ENCODE results near the gene HSD17B2.
"Not testable (repeated sequence)": the region's sequence is repeated elsewhere in the genome, so short reads cannot be mapped to it uniquely, and the experiment has no call there.

Gene HSD17B2

DNA sequence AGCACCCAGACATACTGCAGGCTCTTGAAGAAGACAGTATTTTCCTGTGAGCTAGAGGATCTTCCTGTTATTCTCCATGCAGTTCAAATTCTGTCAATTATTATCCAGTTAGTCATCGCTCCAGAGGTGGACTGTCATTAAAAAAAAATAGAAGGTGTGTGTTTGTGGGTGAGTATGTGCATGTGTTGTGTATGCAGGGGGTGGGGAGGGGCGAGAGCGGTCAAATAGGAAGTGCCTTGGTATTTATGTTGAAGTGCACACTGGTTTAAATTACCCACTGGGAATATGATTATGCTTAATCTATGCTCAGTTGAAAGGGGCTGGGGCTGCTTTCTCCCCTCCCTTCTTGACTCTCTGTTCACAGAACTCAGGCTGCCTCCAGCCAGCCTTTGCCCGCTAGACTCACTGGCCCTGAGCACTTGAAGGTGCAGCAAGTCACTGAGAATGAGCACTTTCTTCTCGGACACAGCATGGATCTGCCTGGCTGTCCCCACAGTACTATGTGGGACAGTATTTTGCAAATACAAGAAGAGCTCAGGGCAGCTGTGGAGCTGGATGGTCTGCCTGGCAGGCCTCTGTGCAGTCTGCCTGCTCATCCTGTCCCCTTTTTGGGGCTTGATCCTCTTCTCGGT lies at the start of gene HSD17B2:
Gene HSD17B2 (plus strand): TSS at position 273 of the 632 bp plus-strand sequence. CDS start 172 bp downstream, at position 445.
- no peak for DNase-seq

DNA sequence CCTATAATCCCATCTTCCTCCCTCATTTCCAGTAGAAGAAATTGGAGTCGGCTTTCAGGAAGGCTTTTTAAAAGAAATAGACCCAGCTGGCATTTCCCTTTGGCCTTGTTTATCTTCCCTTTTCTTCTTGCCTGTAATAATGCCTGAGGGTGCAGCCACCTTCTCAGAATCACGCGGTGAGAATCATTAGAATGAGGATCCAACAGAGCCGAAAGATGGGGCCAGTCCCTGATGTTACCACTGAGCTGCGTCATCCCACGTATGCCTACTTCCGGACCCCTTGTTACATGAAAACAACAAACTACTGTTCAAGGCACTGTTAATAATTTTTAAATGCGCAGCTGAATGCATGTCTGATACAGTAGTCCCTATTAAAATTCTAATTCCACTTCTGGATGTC lies 47.9 kb upstream of the HSD17B2 start:
- DNase-seq, result no peak

GRCh38 chr16:81987706-81988105 lies 47.3 kb upstream of the HSD17B2 start:
- no peak for DNase-seq

GRCh38 chr16:81992859-81993258 lies 42.2 kb upstream of the HSD17B2 start:
- DNase-seq, result no peak

GRCh38 chr16:81994485-81994884 lies 40.6 kb upstream of the HSD17B2 start:
- no peak for DNase-seq

- DNase-seq, result no peak
Observed at GRCh38 chr16:81995651-81996050, 39.4 kb upstream of the HSD17B2 start.

- no peak for DNase-seq
Observed at GRCh38 chr16:81996664-81997509, 38.2 kb upstream of the HSD17B2 start.

DNA sequence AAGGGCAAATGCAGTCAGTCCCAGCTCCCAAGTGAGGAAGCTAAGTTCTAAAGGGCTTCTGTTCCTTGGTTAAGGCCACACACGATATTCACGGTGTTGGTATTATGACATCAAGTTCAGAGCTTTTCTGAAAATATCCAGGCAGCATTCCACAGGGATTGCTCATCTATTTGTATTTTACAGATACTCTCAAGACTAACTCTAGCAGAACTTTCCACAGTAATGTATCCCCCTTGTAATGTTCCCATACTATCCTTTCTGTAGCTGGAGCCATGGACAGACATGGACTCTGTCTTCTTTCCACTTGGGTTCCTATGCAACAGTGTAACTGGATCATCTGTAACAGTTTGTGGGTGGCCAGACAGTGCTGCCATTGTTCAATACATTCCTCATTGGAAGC lies 37.3 kb upstream of the HSD17B2 start:
- DNase-seq, result no peak

GRCh38 chr16:82002831-82003230 lies 32.2 kb upstream of the HSD17B2 start:
- no peak for DNase-seq

DNA sequence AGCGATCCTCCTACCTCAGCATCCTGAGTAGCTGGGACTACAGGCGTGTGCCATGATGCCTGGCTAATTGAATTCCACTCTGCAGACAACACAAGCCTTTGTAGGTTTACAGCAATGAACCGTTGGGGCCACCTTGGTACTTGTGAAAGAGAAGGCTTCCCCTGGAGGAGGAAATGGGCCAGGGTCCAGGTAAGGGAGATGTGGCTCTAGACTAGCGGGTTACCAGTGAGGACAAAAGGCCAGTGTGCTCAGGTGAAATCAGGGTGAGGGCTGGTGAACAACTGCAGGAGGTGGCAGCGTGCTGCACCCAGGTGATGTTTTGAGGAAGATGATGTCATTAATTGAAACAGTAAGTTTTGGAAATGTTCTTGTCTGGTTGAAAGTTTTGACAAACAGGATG lies 30.5 kb upstream of the HSD17B2 start:
- DNase-seq, result no peak

- no peak for DNase-seq
Observed at GRCh38 chr16:82005027-82005830, 29.8 kb upstream of the HSD17B2 start.

- DNase-seq, result no peak
Observed at GRCh38 chr16:82006036-82006435, 29.0 kb upstream of the HSD17B2 start.

DNA sequence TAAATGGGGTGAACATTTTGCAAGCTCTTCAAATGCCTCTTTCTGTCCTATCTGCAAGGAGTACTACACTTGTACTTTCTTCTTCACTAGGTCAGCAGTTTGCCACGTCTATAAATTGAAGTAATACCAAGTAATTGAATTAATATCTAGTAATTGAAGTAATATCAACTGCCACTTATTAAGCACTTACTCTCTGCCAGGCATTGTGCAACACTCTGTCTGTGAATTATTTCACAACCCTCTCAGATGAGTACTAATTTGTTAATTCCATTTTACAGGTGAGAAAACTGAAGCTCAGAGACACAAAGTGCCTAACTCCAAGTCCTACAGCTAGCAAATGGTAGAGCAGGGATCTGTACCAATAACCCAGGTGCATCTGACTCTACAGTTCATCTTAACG lies 27.9 kb upstream of the HSD17B2 start:
- DNase-seq, result no peak

DNA sequence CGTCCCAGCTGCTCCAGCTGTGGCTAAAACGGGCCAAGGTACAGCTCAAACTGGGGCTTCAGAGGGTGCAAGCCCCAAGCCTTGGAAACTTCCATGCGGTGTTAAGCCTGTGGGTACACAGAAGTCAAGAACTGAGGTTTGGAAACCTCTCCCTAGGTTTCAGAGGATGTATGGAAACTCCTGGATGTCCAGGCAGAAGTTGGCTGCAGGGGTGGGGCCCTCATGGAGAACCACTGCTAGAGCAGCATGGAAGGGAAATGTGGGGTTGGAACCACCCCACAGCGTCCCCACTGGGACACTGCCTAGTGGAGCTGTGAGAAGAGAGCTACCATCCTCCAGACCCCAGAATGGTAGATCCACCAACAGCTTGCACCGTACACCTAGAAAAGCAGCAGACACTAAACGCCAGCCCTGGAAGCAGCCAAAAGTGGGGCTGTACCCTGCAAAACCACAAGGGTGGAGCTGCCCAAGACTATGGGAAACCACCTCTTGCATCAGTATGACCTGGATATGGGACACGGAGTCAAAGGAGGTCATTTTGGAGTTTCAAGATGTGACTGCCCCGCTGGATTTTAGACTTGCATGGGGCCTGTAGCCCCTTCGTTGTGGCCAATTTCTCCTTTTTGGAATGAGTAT lies 26.0 kb upstream of the HSD17B2 start:
- DNase-seq, result no peak

- not testable (repeated sequence) for DNase-seq
Observed at GRCh38 chr16:82009789-82010188, 25.3 kb upstream of the HSD17B2 start.

GRCh38 chr16:82010649-82011048 lies 24.4 kb upstream of the HSD17B2 start:
- no peak for DNase-seq

GRCh38 chr16:82011199-82011641 lies 23.8 kb upstream of the HSD17B2 start, which contains the start of gene SDR42E1:
SDR42E1 (minus strand) TSS chr16:82011470; CDS start chr16:82000858, 10,612 bp downstream.
- DNase-seq, result no peak

DNA sequence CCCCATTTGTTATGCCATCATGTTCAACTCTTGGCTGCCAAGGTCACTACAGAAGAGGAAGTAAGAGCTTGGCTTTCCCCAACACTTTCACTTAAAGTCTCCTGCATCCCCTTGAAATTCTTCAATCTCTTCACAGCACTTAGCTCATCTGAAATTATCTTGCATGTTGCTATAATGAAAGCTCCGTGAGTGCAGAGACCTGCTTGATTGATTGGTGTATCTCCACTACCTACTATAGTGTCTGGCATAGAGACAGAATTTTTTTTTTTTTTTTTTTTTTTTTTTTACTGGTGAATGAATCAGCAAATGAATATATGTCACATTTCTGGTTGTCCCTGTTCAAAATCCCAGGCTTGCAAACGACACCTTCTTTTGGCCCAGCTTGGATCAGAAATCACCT lies 21.9 kb upstream of the HSD17B2 start:
- DNase-seq, result no peak

- DNase-seq, result no peak
Observed at GRCh38 chr16:82016263-82016662, 18.8 kb upstream of the HSD17B2 start.

DNA sequence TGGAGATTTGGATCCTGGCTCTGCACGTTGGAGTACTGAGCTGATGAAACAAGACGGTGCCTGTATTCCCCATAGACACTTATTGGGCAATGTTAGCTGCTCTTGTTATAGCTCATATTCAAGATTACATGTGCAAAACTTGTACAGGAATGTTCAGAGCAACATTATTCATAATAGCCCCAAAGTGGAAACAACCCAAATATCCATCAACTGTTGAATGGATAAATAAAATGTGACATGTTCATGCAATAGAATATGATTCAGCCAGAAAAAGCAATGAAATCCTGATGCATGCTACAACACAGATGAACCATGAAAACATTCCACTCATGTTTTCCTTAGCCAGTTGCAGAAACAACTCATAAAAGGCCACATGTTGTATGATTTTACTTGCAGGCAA lies 18.1 kb upstream of the HSD17B2 start:
- no peak for DNase-seq

- no peak for DNase-seq
Observed at GRCh38 chr16:82017911-82018568, 17.0 kb upstream of the HSD17B2 start.

- no peak for DNase-seq
Observed at GRCh38 chr16:82019535-82019934, 15.5 kb upstream of the HSD17B2 start.

Data from NCI-H1048 (cell line).